ENCODE data around the gene MGST3.
"Not testable (repeated sequence)": the region's sequence is repeated elsewhere in the genome, so short reads cannot be mapped to it uniquely, and the experiment has no call there.

Gene MGST3

DNA sequence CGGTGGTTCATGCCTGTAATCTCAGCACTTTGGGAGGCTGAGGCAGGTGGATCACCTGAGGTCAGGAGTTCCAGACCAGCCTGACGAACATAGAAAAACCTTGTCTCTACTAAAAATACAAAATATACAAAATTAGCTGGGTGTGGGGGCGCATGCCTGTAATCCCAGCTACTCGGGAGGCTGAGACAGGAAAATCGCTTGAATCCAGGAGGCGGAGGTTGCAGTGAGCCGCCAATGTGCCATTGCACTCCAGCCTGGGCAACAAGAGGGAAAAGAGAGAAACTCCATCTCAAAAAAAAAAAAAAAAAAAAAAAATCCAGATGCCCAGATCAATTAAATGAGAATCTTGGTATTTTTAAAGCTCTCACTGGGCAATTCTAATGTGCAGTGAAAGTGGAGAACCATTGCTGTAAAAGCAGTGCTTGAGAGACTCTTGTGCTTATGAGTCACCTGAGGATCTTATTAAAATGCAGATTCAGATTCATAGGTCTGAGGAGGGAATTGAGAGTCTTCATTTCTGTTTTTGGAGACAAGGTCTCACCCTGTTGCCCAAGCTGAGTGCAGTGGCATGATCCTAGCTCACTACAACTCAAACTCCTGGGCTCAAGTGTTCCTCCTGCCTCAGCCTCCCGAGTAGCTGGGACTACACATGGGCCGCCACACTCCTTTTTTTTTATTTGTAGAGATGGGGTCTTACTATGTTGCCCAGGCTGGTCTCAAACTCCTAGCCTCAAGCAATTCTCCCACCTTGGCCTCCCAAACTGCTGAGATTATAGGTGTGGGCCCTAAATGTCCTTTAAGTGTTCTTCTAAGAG is 27.9 kb downstream of the MGST3 start:
- not testable (repeated sequence) for DNase-seq (ENCODE audit: low spot score)

DNA sequence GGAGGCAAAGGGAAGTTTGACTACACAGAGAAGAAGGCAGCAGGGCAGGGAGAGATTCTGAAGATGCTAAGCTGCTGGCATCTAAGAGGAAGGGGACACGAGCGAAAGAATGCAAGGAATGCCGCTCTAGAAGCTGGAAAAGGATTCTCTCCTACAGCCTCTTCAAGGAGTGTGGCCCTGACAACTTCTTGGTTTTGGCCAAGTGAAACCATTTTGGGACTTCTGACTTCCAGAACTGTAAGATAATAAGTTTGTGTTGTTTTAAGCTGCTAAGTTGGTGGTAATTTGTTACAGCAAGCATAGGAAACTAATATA is 28.5 kb downstream of the MGST3 start:
- no peak for DNase-seq (ENCODE audit: low spot score)

DNA sequence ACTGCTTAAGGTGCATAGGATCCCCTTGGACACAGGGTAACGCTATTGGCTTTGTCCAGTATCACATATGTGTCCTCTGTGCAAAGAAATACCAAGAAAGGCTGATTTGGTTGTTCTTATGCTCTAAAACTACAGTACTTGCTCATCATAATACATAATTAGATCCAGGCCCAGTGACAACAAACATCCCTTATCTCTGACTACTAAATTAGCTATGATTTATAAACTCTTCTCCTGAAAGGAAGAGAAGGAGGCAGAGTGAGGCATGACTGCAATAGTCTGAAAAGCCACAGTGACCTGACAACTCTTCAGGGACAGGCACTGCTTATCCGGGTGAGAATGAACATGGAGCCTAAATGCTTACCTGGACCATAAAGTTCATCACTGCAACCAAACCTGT is 30.7 kb downstream of the MGST3 start:
- no peak for DNase-seq (ENCODE audit: low spot score)

DNA sequence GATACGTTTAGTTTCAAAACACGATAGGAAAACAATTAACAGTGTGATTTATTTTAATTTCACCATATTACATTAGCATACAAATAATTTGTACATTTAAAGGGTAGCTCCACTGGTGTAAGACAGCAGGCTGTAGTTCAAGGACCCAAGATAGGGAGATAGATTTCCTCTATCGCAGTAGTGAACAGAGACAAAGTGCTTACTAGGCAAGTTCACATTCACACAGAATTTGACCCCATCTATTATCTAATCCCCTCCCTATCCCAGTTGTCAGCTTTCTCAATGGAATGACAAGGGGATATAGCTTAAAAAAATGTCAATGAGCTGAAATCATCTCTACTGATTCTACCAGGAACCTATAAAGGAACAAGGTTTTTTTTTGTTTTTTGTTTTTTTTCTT is 31.2 kb downstream of the MGST3 start:
- no peak for DNase-seq (ENCODE audit: low spot score)

DNA sequence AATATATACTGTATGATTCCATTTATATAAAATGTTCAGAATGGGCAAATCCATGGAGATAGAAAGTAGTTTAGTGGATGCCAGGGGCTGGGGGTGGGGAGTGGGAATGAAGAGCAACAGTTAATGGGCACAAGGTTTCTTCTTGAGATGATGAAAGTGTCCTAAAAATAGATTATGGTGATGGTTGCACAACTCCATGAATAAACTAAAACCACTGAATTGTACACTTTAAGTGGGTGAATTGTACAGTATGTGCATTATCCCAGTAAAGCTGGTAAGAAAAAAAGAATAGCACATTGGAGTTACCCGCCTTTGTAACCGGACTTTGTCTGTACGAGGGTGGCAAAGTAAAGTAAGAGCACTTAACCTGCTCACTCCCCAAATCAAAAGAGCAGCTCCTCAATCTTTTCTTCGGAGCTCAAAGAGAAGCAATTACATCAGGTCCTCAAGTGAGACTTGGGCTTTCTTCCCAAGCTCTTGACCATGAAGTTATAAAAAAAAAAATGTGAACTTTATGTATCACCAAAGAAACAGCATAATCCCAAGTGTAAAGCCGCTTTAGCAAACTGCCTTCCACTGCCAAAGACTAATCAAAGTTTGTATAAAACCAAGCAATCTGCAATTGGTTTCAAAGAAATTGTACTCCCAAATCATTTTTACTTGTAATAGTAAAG is 35.3 kb downstream of the MGST3 start:
- no peak for DNase-seq (ENCODE audit: low spot score)

DNA sequence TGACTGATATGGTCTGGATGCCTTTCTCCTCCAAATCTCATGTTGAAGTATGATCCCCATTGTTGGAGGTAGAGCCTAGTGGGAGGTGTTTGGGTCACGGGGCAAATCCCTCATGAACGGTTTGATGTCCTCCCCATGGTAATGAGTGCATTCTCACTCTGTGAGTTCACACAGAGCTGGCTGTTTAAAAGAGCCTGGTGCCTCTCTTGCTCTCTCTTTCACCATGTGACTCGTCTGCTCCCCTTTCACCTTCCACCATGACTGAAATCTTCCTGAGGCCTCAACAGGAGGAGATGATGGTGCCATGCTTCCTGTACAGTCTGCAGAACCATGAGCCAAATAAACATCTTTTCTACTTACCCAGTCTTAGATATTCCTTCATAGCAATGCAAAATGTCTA is 37.1 kb downstream of the MGST3 start:
- DNase-seq (ENCODE audit: low spot score): no peak

DNA sequence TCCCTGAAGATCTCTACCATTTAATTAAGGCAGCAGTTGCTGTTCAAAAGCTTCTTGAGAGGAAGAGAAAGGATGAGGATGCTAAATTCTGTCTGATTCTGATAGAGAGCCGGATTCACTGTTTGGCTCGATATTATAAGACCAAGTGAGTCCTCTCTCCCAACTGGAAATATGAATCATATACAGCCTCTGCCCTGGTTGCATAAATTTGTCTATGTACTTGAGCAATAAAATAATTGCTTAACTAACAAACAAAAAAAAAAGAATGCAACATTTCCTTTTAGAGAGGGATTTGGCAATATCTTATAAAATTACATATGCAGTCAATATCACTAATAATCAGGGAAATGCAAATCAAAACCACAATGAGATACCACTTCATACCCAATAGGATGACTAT is 40.5 kb downstream of the MGST3 start:
- no peak for DNase-seq (ENCODE audit: low spot score)

DNA sequence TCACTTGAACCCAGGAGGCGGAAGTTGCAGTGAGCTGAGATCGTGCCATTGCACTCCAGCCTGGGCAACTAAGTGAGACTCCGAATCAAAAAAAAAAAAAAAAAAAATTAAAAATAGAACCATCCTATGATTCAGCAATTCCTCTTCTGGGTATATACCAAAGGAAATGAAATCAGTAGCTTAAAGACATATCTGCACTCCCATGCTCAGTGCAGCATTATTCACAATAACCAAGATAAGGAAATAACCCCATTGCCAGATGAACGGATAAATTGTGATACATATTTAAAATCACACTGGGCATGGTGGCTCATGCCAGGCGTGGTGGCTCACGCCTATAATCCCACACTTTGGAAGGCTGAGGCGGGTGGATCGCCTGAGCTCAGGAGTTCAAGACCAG is 43.6 kb downstream of the MGST3 start:
- DNase-seq (ENCODE audit: low spot score): no peak

DNA sequence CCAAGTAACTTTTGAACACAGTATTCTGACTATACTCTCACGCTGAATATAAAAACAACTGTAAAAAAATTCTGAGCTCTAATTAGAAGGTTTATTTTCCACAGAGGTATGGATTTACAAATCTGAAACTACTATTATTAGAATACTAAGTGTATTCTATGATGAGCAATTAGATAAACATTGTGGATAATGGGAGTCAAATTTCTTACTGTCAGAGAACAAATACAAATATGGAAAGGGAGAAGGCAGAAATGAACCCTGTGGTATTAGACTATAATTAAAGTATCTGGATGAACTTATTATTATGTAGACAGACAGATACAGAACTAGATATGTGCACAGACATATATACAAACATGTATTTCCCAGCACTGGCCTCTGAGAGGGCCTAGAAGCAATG is 44.8 kb downstream of the MGST3 start:
- DNase-seq (ENCODE audit: low spot score): no peak

DNA sequence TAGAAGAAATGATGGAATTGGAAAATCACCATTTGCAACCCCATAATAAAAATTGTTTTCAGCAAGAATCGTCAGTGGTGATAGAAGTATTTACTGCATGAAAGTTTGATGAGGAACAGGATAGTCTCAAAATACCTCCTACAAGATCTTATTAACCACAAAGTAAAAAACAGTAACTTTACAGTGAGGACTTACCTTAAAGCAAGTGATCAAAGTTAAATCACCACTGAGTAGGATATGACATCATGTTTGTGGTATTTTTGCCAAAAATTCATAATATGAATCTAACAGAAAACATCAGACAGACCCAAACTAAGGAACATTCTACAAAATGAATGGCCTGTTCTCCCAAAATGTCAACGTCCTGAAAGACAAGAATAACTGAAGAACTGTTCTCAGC is 47.5 kb downstream of the MGST3 start:
- no peak for DNase-seq (ENCODE audit: low spot score)

DNA sequence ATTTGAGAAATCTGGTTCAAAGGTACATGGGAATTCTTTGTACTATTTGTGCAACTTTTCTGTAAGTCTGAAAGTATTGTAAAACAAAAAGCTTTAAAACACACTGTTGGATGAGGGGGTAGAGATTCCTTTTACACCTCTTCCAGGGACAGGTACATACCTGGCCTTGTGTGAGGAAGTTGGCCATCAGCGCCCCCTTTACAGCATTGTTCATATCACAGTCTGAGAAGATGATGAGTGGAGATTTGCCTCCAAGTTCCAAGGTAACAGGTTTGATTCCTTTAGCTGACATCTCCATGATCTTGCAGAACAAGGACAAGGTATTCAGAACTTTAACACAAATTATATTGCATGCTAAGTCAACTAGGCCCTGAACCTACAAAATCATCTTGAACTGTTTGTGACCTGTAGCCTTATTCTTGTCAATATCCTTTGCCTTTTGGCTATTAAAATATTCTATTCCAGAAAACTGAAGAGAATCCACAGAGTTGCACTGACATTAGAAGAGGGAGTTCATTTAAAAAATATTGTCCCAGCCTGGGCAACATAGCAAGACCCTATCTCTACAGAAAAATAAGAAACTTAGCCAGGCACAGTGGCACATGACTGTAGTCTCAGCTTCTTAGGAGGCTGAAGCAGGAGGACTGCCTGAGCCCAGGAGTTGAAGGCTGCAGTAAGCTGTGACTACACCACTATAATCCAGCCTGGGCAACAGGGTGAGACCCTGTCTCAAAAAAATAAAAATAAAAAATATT is 48.4 kb downstream of the MGST3 start:
- no peak for DNase-seq (ENCODE audit: low spot score)

DNA sequence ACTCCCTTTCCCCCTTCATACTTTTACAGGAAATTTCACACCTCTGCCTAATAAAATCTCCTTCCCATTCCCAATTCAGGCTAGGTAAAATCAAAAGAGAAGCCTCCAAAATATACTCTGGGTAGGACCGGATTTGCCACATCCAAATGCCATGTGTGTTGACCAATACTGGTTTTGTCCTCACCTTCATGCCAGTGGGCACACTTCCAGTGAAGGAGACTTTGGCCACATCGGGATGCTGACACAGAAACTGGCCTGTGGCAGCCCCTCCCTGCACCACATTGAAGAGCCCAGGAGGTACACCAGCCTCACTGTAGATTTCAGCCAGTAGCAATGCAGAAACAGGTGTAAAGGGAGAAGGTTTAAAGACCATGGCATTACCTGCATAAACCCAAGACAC is 49.3 kb downstream of the MGST3 start:
- no peak for DNase-seq (ENCODE audit: low spot score)

DNA sequence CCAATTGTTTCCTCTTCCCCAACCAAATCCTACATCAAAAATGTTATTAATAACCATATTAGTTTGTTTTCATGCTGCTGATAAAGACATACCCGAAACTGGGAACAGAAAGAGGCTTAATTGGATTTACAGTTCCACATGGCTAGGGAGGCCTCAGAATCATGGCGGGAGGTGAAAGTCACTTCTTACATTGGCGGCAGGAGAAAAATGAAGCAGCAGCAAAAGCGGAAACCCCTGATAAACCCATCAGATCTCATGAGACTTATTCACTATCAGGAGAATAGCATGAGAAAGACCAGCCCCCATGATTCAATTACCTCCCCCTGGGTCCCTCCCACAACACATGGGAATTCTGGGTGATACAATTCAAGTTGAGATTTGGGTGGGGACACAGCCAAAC is 49.7 kb downstream of the MGST3 start:
- DNase-seq (ENCODE audit: low spot score): not testable (repeated sequence)

DNA sequence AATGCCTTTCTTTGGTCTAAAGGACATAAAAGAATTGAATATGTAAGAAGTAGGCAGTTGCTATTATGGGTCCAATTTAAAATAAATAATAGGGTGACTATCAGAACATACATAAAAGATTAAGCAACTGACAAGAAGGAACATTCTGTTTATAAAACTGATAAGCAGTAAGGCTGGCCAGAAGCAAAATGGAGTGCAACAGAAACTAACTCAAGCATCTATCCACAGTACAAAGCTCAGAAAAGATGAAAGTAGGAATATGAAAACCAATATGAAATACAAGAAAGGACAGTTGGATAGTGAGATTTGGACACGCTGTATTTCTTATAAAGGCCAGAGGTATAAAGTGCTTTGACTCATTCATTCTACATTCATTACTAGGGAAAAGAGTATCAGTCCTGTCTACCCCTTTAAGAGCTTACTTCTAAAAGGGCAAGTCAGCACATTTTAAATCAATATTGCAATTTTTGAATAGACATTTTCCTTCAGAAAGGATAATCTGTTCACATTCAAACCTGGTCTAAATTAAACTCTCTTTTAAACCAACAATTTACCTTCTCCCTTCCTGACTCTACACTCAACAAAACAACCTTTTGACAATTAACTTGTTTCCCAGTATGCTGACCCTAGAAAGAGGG is 52.9 kb downstream of the MGST3 start:
- DNase-seq (ENCODE audit: low spot score): no peak

DNA sequence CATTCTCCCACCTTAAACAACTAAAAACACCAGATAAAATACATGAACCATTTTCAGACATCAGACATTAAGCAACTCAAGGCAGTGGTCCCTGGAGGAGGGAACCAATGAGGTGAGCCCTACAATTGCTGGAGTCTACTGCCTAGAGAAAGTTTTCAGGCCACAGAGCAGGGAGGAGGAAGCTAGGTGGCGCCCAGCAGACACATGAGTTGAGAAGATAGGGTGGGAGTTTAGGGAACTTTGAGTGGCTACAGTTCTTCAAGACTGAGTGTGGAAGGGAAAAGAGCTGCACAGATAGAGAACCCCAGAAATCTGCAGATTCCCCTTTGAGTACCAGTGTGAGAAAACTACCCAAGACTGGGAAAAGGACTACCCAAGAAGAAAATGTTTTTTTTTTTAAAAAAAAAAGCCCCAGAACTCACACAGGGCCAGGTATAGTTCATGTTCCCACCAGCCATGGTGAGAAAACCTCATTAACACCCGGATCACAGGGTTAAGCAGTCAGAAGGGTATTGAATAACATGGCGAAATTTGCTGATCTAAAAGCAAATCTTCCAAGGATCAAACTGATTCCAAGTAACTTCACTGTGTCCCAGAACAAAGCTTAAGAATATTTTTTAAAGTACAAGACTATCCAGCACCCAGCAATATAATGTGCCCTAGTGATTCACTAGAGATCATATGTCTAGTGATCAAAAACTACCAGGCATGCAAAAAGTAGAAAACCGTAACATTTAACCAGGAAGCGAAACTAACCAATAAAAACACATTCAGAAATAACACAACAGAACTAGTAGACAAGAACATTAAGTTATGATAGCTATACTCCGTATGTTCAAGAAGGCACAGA is 55.3 kb downstream of the MGST3 start:
- DNase-seq (ENCODE audit: low spot score): no peak

DNA sequence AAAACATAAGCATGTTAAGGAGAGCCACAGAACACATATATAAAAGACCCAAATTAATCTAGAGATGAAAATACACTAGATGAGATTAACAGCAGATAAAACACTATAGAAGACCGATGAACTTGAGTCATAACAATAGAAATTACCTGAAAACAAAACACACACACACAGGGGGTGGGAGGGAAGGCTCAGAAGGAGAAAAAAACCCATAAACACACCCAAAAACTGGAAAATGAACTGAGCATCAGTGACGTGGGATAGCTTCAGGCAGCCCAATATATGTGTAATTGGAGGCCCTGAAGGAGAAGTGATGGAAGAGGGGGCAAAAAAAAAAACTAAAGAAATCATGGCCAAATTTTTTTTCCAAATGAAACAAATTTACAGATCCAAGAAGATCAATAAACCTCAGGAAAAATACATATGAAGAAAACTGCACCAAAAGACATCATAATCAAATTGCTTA is 56.0 kb downstream of the MGST3 start:
- no peak for DNase-seq (ENCODE audit: low spot score)

DNA sequence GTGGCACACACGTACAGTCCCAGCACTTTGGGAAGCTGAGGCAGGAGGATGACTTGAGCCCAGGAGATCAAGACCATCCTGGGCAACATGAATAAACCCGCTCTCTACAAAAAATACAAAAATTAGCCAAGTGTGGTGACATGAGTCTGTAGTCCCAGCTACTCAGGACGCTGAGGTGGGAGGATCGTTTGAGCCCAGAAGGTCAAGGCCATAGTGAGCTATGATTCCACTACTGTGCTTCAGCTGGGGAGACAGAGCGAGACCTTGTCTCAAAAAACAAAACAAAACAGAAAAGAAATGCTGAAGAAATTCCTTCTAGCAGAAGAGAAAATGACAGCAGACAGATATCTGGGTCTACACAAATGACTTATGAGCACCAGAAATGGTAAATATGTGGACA is 57.0 kb downstream of the MGST3 start:
- no peak for DNase-seq (ENCODE audit: low spot score)

DNA sequence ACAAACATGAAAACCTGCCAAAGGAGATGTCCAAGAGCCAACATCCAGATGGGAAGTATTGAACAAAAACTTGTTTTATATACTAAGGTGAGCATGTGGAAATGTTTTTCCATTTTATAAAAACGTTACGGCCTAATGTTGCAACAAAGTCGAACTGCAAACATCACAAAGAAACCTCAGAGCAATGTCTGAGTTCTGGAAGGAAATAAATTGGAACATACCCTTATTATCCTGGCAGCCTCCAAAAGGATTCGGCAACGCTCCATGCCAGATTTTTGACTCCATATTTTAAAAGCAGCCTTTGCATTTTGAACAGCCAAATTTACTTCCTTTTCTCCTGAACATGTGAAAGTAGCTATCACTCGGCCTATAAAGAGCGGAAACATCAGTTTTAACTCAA is 64.0 kb downstream of the MGST3 start:
- DNase-seq (ENCODE audit: low spot score): no peak

DNA sequence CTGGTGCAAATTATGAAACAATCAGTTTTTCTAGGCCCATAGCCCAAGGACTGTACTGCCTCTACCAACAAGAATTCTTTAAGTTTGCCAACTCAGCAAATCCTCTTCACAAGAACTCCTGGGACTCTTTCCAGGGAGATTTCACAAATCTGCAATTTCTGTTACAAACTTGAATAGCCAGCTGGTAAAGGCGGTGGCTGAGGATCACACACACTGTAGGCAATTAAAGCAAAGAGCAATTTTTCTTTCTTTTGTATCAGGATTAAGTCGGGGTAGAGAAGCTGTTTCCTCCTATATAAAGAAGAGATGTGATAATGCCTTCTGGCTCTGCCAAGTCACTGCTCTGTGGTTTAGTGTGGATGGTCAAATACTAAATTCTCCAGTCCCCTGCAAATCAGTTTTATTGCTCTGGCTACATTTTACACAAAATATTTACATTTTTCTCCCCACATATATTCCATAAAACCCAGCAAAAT is 65.6 kb downstream of the MGST3 start:
- peak; percentile 50 for DNase-seq (ENCODE audit: low spot score)

DNA sequence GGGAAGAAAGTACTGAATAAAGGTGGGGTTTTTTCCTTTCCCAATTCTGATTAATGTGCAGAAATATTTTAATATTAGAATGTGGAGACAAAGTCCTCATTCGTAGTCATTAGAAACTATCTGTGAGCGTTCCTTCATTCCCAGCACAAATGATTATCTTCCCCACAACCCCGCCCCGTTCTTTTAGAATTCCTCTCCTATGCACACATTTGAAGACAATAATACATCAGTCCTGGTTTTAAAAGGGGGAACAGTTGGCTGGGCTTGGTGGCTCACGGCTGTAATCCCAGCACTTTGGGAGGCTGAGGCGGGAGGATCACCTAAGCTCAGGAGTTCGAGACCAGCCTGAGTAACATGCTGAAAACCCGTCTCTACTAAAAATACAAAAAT is 66.5 kb downstream of the MGST3 start:
- DNase-seq (ENCODE audit: low spot score): no peak
